ENCODE measurements around the gene MC1R.
"Not testable (repeated sequence)": the region's sequence is repeated elsewhere in the genome, so short reads cannot be mapped to it uniquely, and the experiment has no call there.

MC1R gene

DNA sequence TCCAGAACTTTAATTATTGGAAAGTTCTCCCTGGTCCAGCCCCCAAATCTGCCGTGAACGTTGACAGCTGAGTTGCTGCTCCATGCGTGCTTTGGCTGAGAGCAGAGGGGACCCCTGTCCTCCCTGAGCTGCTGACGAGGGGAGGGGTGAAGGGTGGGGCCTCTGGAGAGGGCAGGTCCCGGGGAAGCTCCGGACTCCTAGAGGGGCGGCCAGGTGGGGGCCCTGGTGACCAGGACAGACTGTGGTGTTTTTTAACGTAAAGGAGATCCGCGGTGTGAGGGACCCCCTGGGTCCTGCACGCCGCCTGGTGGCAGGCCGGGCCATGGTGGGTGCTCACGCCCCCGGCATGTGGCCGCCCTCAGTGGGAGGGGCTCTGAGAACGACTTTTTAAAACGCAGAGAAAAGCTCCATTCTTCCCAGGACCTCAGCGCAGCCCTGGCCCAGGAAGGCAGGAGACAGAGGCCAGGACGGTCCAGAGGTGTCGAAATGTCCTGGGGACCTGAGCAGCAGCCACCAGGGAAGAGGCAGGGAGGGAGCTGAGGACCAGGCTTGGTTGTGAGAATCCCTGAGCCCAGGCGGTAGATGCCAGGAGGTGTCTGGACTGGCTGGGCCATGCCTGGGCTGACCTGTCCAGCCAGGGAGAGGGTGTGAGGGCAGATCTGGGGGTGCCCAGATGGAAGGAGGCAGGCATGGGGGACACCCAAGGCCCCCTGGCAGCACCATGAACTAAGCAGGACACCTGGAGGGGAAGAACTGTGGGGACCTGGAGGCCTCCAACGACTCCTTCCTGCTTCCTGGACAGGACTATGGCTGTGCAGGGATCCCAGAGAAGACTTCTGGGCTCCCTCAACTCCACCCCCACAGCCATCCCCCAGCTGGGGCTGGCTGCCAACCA is at the start of gene MC1R:
Gene MC1R (plus strand): TSS at position 410 of the 895 bp plus-strand sequence. CDS start 397 bp downstream, at position 807.
- peak; percentile 42 for DNase-seq

DNA sequence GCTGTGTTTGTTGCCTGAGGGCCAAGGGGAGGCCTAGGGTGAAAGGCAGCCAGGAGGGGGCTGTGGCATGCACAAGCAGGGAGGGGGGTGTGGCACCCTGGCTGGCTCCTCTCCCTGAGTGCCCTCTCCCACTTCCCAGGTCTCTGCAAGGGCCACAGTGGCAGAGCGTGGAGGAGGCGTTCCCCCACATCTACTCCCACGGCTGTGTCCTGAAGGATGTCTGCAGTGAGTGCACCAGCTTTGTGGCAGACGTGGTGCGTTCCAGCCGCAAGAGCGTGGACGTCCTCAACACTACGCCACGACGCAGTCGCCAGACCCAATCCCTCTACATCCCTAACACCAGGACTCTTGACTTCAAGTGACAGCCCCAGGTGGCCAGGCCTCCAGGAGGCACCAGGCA is 48.8 kb upstream of the MC1R start:
- DNase-seq: no peak

DNA sequence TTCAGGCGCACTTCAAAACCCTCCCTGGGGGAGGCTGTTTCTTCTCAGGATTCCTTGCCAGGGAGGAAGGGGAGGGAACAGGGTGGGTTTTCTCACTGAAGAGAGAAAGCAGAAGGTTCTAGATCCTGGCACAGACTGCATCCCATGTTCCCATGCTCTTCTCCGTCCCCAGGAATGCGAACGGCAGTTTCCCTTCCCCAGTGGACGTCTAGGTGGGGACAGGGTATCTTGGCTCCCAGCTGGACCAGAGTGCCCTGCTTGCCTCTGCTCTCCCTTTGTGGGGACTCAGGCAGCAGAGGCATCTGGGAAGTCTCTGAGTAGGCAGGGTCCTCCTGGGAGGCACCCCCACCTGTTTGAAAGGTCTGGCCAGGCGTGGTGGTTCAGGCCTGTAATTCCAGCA is 48.2 kb upstream of the MC1R start:
- no peak for DNase-seq

DNA sequence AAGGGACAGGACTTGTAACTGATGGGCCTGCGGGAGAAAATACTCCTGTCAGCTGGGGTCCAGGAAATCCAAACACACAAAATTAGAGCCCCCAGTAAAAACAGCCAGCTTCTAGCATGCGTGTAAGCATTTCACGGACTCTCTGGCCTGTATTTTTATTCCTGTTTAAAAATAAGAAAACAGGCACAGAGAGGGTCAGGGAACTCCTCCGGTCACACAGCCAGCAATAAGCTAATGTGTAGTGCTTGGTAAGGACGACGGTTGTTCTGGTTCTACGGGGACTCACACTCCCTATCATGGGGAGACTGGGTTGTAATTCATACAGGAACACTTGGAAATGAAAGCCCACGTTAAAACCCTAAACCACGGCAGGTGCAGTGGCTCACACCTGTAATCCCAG is 46.8 kb upstream of the MC1R start:
- DNase-seq: no peak

DNA sequence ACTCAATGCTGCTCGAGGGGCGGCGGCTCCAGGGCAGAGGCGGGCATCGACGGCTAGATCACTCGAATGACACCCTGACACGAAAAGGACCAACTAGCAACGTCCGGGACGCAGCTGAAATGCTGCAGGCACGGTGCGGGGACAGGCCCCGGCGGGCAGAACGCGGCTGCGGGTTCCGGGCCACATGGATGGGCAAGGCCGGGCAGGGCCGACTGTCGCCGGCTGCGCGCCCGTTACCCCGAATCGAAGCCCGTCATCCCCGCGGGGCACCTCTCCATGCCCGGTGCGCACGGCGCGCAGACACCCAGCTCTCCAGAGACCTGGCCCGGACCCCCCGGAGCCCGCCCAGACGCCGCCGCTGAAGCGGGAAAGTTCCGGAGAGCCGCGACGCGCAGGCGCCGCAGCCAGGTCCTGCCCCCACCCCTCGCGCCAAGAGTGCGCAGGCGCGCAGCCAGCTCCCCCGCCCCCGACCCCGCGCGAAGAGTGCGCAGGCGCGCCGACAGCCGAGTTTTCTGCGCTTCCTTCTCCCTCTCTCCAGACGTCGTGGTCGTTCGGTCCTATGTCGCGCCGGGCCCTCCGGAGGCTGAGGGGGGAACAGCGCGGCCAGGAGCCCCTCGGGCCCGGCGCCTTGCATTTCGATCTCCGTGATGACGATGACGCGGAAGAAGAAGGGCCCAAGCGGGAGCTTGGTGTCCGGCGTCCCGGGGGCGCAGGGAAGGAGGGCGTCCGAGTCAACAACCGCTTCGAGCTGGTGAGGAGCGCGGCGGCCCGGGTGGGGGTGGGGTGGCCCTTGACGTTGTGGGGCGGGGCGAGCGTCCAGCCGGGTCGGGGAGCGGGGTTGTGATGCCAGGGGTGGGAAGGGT is 45.3 kb upstream of the MC1R start, which contains the start of gene TCF25:
Gene TCF25 (plus strand): TSS at position 484 of the 863 bp plus-strand sequence. CDS start 76 bp downstream, at position 560.
- peak; percentile 85 for DNase-seq

DNA sequence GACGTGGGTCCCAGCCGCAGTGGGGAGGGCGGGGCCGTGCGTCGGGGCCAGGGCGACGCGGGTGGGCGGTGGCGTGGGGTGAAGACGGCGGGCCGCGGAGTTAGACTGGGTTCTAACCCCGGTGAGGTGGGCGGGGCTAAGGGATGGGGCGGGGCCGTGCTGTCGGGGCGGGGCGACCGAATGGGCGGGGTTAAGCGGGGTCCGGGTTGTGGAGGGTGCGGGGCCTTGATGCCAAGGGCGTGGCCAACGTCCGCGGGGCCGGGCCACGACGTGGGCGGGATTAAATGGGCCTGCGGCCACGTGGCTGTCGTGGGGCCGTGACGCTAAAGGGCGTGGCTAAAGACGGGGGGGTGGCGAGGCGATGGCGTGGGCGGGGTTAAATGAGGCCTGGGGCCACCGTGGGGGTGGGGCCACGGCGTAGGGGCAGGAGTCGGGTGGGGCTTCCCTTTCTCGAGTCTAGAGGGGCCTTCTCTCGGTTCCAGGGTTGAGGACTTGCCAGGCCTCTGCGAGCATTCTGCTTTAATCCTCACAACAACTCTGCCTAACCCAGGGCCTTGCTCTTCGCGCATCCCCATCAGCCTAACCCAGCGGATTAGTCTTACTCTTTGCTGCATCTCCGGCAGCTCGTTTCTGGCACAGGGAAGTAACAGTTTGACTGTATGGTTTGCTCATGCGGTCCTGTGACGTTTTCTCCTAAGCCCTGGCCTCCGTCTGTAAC is 44.5 kb upstream of the MC1R start:
- peak; percentile 92 for DNase-seq

DNA sequence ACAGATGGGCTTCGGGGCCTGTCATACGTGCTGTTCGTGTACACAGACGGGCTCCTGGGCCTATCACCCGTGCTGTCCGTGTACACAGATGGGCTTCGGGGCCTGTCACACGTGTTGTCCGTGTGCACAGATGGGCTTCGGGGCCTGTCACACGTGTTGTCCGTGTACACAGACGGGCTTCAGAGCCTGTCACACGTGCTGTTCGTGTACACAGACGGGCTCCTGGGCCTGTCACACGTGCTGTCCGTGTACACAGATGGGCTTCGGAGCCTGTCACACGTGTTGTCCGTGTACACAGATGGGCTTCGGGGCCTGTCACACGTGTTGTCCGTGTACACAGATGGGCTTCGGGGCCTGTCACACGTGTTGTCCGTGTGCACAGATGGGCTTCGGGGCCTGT is 39.5 kb upstream of the MC1R start:
- not testable (repeated sequence) for DNase-seq

DNA sequence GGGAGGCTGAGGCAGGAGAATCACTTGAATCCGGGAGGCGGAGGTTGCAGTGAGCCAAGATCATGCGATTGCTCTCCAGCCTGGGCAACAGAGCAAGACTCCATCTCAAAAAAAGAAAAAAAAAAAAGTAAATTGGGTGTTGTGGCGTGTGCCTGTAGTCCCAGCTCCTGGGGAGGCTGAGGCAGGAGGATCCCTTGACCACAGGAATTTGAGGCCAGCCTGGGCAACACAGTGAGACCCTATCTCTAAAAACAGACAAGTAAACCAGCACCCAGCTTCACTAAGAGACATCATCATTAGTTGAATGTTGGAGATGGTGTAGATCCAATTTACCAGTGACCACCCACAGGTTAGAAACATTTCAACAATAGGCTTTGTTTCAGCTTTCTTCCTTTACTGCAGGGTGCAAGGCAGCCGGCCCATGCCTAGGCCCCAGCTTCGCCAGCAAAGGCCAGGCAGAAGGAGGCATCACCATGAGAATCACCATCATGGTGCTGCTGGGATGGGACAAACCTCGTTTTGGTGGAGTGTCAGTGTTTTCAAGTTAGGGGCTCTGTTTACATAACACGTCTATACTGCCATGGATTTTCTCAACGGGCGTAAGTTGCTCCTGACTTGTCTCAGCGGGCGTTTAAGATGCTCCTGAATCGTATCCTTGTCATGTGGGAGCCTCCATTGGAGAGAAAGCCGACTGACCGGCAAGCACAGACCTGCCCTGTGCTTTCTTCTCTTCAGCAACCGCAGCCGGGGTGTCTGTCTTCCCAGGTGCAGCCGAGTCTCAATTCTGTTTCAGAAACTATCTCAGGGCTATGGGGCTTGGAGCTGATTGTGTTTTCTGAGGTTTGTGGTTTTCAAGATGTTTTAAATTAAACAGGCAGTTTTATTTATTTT is 37.9 kb upstream of the MC1R start:
- DNase-seq: no peak

DNA sequence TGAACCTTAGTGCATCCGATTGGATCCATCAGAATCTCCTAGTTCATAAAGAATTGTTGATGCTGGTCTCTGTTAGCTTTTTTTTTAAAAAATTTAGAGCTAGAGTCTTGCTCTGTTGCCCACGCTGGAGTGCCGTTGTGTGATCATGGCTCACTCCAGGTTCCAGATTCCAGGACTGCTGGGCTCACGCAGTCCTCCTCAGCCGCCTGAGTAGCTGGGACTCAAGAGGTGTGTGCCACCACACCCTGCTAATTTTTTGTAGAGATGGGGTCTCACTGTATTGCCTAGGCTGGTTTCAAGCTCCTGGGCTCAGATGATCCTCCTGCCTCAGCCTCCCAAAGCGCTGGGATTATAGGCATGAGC is 37.3 kb upstream of the MC1R start:
- DNase-seq: no peak

DNA sequence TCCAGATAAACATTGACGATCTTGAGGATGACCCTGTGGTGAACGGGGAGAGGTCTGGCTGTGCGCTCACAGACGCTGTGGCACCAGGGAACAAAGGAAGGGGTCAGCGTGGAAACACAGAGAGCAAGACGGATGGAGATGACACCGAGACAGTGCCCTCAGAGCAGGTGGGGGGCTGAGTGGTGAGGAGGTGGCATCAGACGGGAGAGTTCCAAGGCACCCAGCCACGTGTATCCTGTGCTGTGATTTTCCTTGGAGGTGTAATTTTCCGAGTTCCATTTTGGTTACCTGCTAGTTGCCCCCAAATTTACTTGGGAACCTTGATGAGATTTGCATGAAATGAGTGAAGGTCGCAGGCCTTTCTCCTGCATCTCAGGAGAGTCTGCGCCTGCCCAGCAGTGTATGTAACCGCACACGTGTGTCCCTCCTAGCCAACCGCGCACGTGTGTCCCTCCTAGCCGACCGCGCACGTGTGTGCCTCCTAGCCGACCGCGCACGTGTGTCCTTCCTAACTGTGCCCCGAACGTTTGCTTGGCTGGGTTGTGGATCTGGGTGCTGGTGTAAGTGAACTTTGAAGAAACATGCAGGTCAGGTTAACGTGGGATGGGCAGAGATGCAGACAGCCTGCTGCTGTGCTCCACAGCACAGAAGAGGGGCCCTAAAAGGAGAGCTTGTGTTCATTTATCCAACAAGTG is 35.2 kb upstream of the MC1R start:
- DNase-seq: no peak

DNA sequence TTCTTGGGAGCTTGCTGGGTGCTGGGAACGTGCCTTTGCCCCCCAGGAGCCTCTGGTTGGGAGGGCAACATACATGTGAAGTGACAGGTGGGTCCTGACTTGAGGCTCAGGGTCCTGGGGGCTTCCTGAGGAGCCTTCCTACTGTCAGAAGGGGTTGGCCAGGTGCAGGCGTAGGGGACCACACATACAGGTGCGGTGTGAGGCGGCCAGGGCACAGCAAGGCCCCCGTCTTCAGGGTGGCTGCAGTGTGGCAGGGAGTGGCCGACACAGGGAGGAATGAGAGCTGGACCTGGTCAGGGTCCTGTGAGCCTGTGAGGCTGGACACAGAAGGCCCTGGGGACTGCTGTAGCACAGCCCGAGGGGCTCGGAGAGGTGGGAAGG is 34.6 kb upstream of the MC1R start:
- no peak for DNase-seq

DNA sequence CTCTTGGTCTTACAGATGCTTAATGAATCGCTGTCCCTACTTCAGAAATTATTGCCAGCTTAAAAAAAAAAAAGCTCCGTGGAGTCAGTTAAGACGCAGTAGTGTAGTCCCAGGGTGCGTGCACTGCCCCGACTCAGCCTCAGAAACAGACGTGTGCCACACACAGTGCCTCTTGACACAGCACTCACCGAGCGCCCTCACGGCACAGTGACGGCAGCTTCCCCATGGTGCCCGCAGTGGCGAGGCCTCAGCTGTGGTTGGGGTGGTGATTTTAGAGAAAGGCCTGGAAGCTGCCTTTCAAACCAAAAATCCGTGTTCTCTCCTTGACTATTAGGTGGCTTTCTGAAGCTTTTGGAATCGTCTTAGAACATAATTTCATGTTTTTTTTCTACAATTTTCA is 31.4 kb upstream of the MC1R start:
- no peak for DNase-seq

DNA sequence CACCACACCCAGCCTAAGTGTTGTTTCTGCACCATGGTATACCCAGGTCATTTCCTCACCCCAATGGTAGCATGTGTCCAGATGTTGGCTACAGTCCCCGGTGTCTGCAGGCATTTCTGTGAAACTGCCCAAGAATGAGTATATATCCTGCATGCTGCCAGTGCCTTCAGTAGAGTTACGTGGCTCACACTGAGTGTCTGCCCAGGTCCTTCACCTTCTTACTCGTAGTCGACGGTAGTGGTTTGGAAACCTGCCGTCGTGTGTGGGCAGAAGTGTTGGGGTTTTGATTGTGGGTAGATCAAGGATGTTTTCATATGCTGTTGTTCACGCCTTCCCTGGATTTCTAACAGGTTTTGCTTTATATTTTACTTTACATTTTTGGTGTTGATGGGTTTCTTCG is 28.5 kb upstream of the MC1R start:
- DNase-seq: peak; percentile 46

DNA sequence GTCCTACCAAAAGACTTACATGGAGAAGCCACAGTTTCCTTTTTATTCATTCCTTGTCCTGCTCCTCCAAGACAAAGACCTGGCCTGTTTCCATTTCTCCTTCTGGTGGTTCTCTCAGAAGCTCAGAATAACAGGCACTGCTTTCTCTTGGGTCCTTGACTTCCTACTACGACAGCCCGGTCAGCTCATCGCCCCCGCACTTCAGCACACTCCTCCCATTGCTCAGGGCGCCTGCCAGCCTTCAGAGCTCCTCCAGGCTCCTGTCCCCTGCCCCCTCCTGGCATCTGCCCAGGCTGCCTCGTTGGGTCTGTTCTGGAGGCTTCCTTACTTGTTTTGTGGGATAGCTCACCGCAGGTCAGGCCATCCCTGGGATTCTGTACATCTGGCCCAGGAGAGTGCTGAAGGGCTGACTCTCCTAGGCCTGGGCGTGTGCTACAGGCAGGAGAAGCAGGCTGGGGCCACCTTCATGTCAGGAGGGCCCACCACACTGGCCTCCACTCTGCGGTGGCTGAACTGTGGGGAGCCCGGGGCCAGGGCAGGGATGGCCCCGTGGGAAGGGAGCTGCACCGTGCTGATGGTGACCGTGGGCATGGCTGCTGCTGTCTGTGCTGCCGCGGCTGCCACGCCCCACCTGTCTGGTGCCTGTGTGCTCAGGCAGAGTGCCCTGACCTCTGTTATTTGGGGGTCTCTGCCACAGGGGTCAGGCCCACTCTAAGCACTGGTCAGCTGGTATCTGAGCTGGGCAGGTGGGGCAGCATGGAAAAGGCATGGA is 27.6 kb upstream of the MC1R start:
- no peak for DNase-seq

DNA sequence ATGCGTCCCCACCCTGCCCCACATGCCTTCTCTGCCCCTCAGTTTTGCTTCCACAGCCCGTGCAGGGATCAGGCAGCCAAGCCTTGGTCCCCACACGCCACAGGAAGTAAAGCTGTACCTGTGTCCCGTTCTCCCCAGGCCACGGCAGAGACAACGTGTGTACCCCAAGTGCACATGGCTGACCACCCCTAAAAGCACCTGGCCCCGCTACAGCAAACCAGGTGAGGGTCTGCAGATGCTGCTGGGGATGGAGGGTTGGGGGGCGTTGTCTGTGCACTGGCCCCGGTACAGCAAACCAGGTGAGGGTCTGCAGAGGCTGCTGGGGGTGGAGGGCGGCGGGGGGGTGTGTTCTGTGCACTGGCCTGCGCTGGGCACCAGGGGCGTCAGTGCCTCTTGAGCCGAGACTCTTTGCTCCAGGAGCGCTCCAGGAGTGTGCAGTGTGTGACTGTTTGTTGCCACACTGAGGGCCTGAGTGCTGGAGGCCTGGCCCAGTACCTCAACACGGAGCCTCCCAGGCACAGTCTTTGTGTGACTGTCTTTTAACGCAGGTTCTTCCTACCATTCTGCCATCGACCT is 26.5 kb upstream of the MC1R start:
- no peak for DNase-seq

DNA sequence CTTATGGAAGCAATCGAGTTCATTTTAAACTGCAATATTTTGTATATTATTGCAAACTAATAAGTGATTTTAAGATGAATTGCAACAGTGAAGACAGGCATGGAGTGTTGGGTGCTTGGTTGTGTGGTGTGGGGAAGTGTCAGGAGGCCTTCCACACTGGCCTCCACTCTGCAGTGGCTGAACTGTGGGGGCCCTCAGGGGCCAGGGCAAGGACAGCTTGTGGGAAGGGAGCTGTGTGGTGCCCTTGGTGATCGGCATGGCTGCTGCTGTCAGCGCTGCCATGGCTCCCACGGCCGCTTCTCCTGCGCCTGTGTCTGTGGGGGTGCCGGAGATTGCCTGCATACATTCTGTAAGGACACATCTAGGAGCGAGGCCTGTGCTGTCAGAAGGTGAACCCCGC is 26.0 kb upstream of the MC1R start:
- no peak for DNase-seq

DNA sequence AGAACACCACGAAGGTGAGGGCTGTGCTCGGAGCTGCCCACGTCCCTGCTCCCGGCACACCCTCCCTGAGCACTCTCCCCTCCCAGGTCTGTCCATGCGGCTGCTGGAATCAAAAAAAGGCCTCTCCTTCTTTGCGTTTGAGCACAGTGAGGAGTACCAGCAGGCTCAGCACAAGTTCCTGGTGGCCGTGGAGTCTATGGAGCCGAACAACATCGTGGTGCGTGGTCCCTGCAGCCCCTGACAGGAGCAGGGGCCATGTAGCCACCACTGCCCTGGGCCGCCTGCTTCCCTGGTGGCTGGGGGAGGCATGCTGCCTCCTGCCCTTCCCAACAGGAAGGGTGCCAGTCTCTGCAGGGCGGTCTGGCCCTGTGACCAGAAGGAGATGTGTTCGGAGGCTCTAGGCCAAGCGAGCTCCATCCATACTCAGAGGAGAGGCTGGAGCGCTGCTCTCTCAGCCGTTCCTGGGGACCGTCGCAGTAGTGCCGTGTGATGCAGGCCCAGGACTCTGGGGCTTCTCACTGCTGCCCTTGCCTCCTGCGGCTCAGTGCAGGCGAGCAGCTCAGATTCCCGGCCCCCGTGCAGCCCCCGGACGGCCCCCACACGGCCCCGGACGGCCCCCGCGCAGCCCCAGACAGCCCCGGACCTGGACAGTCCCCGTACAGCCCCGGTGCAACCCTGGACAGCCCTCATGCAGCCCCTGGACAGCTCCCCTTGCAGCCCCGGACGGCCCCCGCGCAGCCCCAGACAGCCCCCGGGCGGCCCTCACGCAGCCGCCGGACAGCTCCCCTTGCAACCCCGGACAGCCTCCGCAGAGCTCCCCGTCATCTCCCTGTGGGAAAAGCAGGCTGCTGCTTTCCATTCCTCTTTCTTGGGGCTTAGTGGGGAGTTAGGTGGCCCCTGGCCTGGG is 24.8 kb upstream of the MC1R start:
- DNase-seq: no peak

DNA sequence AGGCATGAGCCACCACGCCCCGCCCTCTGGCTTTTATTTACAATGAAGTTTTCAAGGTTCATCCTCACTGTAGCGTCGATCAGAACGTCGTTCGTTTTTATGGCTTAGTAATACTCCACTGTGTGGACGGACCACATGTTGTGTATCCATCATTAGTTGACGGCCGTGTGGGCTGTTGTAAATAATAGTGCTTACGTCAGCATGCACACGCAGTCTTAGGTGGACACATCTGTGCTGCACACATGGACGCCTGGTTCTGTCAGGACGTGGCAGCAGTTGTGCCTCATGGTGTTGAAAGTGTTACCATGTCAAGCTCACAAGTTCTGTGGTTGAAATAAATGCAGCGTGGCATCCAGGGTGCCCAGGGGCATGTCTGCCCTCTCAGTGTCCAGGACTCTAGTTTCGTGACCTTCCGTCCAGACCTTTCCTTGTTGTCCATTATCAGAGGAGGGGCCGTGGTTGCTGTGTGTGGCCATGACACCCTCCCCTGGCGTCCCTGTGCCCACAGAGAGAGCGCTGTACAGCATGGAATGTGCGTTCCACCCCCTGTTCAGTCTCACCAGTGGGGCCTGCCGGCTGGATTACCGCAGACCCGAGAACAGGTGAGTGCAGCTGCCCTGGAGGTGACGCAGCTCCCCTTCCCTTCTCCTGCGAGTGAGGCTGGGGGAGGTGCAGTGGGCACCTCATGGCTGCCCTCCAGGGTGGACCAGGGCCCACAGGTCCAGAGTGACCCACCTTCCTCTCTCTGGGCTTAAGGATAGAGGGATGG is 23.0 kb upstream of the MC1R start:
- no peak for DNase-seq

All from activated naive CD4-positive, alpha-beta T cell treated with anti-CD3 and anti-CD28 coated beads, Interleukin-2, amount 50 U/mL, for 16 hours (primary cell).